Islet of Langerhans (tissue), 1 donor: ENCODE measurements around the gene RAET1E.
"Not testable (repeated sequence)": the region's sequence is repeated elsewhere in the genome, so short reads cannot be mapped to it uniquely, and the experiment has no call there.

ENCODE experiments used
- FAIRE-seq: peaks from one replicate; lab custom pipeline; 2011; peaks lifted over from hg19 to GRCh38; lab: Jason Lieb, UNC

Gene RAET1E

DNA sequence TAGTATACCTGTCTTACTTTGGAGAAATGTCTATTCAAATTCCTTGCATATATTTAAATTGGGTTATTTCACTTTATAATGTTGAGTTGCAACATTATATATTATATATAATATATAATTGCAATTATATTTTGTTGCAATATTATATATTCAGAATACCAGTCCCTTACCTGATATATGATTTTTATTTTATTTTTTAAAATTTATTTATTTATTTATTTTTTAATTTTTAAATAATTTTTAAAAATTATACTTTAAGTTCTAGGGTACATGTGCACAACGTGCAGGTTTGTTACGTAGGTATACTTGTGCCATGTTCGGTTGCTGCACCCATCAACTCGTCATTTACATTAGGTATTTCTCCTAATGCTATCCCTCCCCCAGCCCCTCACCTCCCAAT lies 29.1 kb upstream of the RAET1E start:
- FAIRE-seq: not testable (repeated sequence)

DNA sequence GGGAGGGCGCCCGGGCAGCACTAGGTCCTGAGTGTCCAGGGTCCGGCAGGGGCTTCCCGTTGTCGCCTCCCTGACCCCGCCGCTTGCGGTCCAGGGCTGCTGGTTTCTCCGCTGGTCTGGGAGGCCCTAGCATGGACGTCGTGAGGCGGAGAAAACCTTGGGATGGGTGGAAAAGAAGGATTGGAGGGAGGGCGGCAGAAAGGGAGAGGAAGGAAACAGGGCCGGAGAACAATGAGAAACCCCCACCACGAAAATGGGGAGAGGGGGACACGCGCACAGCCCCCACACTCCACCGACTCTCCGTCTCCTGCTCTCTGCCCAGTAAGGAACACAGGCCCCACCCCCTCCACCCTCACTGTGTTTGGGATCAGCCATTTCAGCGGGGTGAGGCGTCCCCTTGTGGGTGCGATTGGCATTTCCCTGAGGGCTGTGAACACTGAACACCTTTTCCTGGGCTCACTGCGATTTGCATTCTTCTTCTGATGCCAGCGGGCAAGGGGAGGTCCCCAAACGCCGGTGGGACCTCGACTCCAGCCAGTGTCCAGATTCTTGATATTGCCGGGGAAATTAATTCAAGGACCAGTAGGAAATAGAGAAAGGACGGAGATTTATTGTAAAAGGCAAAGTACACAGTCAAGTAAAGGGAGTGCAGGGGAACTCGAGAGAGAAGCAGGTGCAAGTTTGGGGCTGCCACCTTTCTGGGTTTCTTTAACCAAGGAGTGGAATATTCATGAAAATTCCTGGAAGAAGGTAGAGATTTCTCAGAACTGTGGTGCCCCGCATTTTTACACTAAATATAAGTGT lies 28.3 kb upstream of the RAET1E start:
- FAIRE-seq: no peak

- FAIRE-seq: no peak
These were observed 27.5 kb upstream of the RAET1E start for GRCh38 chr6:149925253-149925973.

- FAIRE-seq: no peak
These were observed 27.0 kb upstream of the RAET1E start for GRCh38 chr6:149924933-149925252.

DNA sequence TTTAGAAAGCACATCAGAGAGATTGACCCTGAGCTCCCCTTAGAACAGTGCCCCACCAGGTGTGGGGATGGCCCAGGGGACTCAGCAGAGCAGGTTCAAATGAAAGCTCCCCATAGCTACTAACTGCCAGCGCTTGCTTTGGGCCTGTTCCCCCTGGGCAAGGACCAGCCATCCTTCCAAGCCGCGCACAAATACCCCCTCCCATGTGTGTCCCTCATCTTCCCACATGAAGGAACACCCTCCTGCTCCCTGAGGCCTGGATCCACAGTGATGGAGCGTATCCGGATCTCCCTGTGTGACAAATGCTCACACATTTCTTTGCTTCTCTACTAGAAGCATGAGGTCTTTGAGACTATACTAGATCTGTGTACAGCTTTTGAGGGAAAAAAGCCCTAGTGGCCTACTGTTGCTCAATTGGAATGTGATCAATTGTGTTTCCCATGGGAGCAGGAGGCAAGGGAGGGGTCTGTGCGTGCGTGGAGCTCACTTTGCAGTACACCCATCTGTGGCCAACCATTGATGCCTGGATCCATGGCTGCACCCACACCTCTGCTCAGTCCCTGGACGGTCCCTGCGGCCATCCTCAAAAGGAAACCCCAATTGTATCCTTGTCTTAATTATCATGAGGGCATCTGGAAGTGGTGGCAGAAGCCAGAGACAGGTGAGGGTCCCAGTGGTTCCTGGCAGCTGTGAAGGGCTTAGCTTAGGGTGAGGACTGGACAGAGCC lies 26.5 kb upstream of the RAET1E start:
- FAIRE-seq: no peak

- no peak for FAIRE-seq
These were observed 25.5 kb upstream of the RAET1E start for GRCh38 chr6:149923327-149923986.

DNA sequence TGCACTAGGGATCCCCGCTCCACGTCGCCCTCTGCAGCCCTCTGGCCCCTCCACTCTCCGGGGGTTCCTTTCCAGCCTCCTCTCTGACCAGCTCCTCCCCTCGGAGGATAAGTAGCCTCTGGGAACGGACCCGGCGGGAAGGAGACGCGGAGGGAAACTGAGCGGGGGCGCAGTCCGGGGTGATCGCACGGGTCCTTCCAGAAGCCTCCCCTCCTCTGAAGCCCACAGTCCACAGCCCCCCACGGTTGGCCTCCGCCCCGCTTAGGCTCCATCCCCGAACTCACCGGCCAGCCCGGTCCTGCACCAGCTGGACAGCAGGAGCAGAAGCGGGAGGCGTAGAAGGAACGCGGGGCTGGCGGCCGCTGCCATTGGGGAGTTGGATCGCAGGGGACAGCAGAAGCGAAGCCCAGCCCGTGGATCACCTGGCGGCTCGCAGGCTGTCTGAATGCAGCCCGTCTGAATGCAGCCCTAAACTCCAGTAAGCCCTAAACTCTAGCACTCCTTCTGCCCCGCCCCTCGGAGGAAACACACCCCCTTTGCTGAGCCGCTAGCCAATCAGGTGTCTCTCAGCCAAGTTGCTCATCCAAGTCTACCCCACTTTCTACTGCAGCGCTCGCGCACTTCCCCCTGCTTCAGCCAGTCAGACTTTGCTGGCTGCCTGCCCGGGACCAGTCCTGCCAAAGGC lies 24.9 kb upstream of the RAET1E start, which contains the start of gene RAET1G:
TSS of gene RAET1G (minus strand) at position 480 of the 685 bp plus-strand sequence. CDS start at position 369, 111 bp downstream.
- FAIRE-seq: no peak

- not testable (repeated sequence) for FAIRE-seq
These were observed 24.2 kb upstream of the RAET1E start for GRCh38 chr6:149922091-149922490.

DNA sequence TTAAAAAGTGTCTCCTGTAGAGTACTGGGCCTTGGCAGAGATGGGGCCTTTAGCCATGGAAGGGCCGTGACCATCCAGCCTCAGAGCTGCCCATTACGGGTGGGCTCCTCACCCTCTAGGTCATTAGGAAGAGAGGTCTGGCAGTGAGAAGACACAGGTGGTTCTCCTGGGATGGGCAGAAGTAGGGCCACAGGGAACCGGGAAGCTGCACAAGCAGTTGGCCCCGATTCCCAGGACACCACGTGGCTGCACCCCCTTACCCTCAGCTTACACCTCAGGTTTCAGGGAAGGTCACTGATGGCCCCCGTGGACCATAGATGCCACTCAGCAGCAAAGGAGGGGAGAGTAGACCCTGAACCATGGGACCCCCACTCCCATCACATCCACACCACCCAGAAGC lies 23.4 kb upstream of the RAET1E start:
- FAIRE-seq: no peak

DNA sequence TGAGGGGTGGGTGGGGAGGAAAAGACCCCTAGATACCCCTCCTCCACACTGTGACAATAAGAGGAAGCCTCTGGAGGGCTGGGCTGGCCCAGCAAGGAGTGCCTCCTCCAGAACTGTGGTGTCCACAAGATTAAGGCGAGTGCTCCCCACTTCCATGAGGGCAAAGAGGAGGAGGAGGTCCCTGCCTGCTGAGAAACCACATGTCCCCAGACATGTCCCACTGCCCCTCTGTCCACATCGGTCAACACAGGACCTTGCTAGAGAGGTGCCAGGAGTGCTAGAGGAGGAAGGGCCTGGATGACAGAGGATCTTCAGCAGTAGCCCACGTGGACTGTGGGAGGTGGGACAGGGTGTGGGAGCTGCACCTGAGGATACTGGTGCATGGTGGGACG lies 21.9 kb upstream of the RAET1E start:
- FAIRE-seq: no peak

DNA sequence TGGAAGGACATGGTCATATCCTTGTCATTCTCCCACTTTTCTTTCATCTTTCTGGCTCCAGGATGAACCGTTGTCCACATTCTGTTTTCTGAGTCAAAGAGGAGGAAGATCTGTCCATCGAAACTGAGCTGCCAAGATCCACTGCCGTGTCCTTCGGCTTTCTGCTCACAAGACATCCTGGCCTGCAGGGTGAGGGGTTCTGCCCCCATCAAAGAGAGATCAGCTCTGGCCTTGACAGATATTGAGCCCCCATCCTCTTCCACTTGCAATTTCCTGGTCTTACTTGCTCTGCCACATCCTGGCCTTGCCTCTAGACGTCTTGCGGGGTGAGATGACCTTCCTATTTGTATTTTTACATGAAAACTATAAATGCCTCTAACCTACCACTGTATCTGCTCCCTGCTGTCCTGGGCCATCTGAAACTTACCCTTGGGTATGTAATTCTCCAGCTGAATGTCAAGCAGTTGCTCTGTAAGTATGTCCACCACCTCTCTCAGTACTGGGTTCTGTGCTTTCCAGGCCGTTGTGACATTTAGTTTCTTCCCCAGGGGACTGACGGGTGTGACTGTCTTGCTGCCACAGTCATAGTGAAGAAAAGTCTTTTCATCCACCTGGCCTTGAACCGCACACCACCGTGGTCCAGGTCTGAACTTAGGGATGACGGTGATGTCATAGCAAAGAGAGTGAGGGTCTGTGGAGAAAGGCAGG lies 21.4 kb upstream of the RAET1E start:
- not testable (repeated sequence) for FAIRE-seq

GRCh38 chr6:149918151-149918905 lies 20.4 kb upstream of the RAET1E start:
- no peak for FAIRE-seq

GRCh38 chr6:149917679-149918078 lies 19.8 kb upstream of the RAET1E start:
- no peak for FAIRE-seq

DNA sequence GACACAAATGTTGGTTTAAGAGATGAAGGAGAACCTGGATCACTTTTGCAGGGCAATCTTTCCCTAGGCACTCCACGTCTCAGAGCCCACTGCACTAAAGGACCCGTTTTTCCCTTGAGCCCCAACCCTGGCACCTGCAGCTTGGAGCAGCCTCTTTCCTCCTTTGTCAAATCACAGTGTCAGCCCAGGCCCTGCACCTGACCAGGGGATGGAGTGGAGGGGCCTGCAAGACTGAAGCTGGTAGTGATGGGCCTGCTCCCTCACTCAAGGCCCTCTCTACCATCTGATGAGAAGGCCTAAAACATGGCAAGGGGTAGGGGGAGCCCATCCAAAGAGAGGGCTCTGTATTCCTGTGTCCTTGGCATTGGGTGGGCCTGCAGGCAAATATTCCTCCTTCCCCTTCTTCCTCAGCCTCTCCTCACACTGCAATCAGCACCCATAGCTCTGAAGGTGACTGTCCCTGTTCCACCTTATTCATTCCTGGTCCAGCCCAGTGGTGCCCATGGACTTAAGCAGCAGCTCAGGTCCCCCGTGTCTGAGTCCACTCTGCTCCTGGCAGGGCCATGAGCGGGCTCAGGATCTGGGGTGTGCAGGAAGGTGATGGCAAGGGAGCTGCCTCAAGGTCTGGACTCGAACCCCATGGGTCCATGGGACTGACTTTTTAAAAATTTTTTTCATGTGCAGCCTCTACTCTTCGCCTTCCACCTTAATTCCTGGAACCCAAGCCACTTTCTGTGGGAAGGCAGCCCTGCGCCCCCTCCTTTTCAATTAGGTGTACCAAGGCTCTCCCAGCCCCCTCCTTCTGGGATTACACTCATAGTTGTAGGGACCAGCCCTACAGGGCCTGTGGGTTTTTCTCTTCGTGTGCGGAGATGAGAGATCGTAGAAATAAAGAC lies 18.3 kb upstream of the RAET1E start:
- FAIRE-seq: no peak

- FAIRE-seq: no peak
These were observed 15.8 kb upstream of the RAET1E start for GRCh38 chr6:149913540-149914240.

DNA sequence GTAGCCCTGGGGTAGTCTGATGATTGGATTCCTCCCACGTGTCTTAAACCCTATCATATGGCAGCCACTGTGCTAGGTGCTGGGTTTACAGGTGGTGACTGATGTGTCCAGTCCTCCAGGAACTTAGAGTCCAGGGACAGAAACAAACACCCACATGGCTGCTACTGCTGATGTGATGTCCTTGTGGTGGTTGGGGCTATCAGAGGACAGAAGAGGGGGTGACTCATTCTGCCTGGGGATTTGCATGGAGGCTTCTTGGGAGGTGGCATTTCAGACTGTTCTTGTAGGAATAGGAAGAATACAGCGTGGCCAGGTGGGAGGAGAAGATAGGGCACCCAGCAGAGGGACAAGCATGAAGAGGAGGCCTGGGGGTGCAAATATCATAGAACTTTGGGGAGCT lies 15.2 kb upstream of the RAET1E start:
- FAIRE-seq: no peak

GRCh38 chr6:149912680-149913079 lies 14.8 kb upstream of the RAET1E start:
- not testable (repeated sequence) for FAIRE-seq

DNA sequence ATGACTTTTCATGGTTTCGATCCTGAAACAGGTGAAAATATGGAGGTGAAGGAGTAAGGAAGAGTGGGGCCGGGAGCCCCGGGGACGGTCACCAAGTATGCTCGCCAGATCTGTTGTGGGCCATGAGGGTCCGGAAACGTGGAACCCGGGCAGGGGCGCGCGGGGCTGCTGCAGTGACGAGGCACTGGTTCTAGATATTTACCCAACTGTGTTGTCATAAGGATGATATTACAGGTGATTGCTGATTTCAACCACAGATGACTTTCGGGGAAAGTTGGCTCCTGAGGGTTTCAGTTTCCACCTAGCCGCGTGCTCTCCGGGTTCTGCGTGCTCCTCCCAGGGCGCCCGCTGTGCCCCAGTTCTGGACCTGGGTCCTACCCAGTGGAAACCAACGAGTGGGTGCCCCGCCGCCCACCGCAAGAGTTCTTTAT lies 12.8 kb upstream of the RAET1E start:
- FAIRE-seq: no peak
